Mesenchymal stem cell (in vitro differentiated cells and primary cell): ENCODE measurements around the gene KCNH2.
A peak's percentile ranks its signal among the peaks of the same experiment; 100 is the strongest.

Source experiments
- DNase-seq: peaks from one replicate; pipeline ENCODE4 v3.0.0-alpha.2; 2013
- H2AFZ ChIP-seq: one replicate; pipeline ENCODE4 v1.6.1; 2013; ENCODE audit warnings: low read depth, mild to moderate bottlenecking, control low read depth, inconsistent platforms, low read length, moderate library complexity
- H2AK5ac ChIP-seq: 2 replicates; pipeline ENCODE4 v1.6.1; 2013; ENCODE audit warnings: low read length, moderate library complexity, mild to moderate bottlenecking, inconsistent platforms; ENCODE audit not compliant: severe bottlenecking
- H2BK120ac ChIP-seq: one replicate; pipeline ENCODE4 v1.6.1; 2013; ENCODE audit warnings: low read depth, mild to moderate bottlenecking, inconsistent platforms, low read length, moderate library complexity
- H2BK12ac ChIP-seq, 2 experiments: one replicate each; pipeline ENCODE4 v1.6.1; 2013; ENCODE audit warnings: inconsistent platforms in 2 of 2, low read length in 2 of 2, mild to moderate bottlenecking in 2 of 2, moderate library complexity in 2 of 2, control low read depth in 1 of 2
- H2BK15ac ChIP-seq: one replicate; pipeline ENCODE4 v1.6.1; 2013; ENCODE audit warnings: mild to moderate bottlenecking, low read depth, inconsistent platforms; ENCODE audit not compliant: poor library complexity, severe bottlenecking
- H2BK5ac ChIP-seq: 2 replicates; pipeline ENCODE4 v1.6.1; 2013; ENCODE audit warnings: low read depth, mild to moderate bottlenecking, low read length, control low read depth, inconsistent platforms; ENCODE audit not compliant: poor library complexity, severe bottlenecking
- H3K14ac ChIP-seq, 2 experiments: one replicate each; pipeline ENCODE4 v1.6.1; 2013; ENCODE audit warnings: inconsistent platforms in 2 of 2, low read length in 2 of 2, control low read depth in 1 of 2, mild to moderate bottlenecking in 1 of 2, moderate library complexity in 1 of 2
- H3K18ac ChIP-seq, 2 experiments: one replicate each; pipeline ENCODE4 v1.6.1; 2013; ENCODE audit warnings: inconsistent platforms in 2 of 2, low read length in 2 of 2, control low read depth in 1 of 2, low read depth in 1 of 2, mild to moderate bottlenecking in 1 of 2
- H3K23ac ChIP-seq, 2 experiments: one replicate each; pipeline ENCODE4 v1.6.1; 2013; ENCODE audit warnings: inconsistent platforms in 2 of 2, low read length in 2 of 2, mild to moderate bottlenecking in 2 of 2, moderate library complexity in 2 of 2, control low read depth in 1 of 2
- H3K27ac ChIP-seq: 2 replicates; pipeline ENCODE4 v1.5.1; 2013; ENCODE audit warnings: mild to moderate bottlenecking, moderate library complexity, low read length, control low read depth, inconsistent platforms; ENCODE audit not compliant: poor library complexity, severe bottlenecking
- H3K27me3 ChIP-seq, 2 experiments: 2 replicates each; pipeline versions ENCODE4 v1.6.1 to v1.7.0; 2013; ENCODE audit warnings: low read length in 2 of 2, mild to moderate bottlenecking in 2 of 2, moderate library complexity in 2 of 2, control low read depth in 1 of 2, inconsistent platforms in 1 of 2; ENCODE audit not compliant: control insufficient read depth in 1 of 2, insufficient read depth in 1 of 2
- H3K36me3 ChIP-seq, 2 experiments: 2 replicates each; pipeline versions ENCODE4 v1.6.1 to v1.7.0; 2013; ENCODE audit warnings: low read length in 2 of 2, control low read depth in 1 of 2, inconsistent platforms in 1 of 2, low read depth in 1 of 2, mild to moderate bottlenecking in 1 of 2; ENCODE audit not compliant: insufficient read depth in 2 of 2, control insufficient read depth in 1 of 2
- H3K4ac ChIP-seq, 2 experiments: one replicate each; pipeline ENCODE4 v1.6.1; 2013; ENCODE audit warnings: inconsistent platforms in 2 of 2, low read length in 2 of 2, mild to moderate bottlenecking in 2 of 2, moderate library complexity in 2 of 2, control low read depth in 1 of 2, low read depth in 1 of 2
- H3K4me1 ChIP-seq: 2 replicates; pipeline ENCODE4 v1.6.1; 2013; ENCODE audit warnings: low read depth, low read length, control low read depth; ENCODE audit not compliant: control insufficient read depth, insufficient read depth
- H3K4me2 ChIP-seq: 2 replicates; pipeline ENCODE4 v1.6.1; 2013; ENCODE audit warnings: low read length, mild to moderate bottlenecking, inconsistent platforms; ENCODE audit not compliant: poor library complexity, severe bottlenecking
- H3K4me3 ChIP-seq, 2 experiments: 2 replicates each; pipeline versions ENCODE4 v1.5.1 to v1.7.0; 2013; ENCODE audit warnings: low read length in 2 of 2, mild to moderate bottlenecking in 2 of 2, control low read depth in 1 of 2, low read depth in 1 of 2; ENCODE audit not compliant: insufficient read depth in 1 of 2
- H3K79me1 ChIP-seq: replicated peaks from 2 replicates; pipeline ENCODE4 v1.6.1; 2013; ENCODE audit warnings: mild to moderate bottlenecking, control low read depth, low read length, inconsistent platforms; ENCODE audit not compliant: poor library complexity, severe bottlenecking
- H3K9ac ChIP-seq: 2 replicates; pipeline ENCODE4 v1.7.0; 2013; ENCODE audit warnings: mild to moderate bottlenecking, low read length, moderate library complexity
- H3K9me3 ChIP-seq: 2 replicates; pipeline ENCODE4 v1.7.0; 2013; ENCODE audit warnings: mild to moderate bottlenecking, low read length; ENCODE audit not compliant: control insufficient read depth
- H4K8ac ChIP-seq: one replicate; pipeline ENCODE4 v1.6.1; 2013; ENCODE audit warnings: inconsistent platforms, mild to moderate bottlenecking, low read length, moderate library complexity
- H4K91ac ChIP-seq: one replicate; pipeline ENCODE4 v1.6.1; 2013; ENCODE audit warnings: mild to moderate bottlenecking, low read length, inconsistent platforms
- WGBS: methylation state at CpG from one replicate; pipeline ENCODE4 v1.1.7; 2013; ENCODE audit warnings: mixed read lengths; 5-methylcytosine and 5-hydroxymethylcytosine counted together

Gene KCNH2

GRCh38 chr7:150909200-150909995 is 68.7 kb downstream of the KCNH2 start:
- H3K27ac ChIP-seq: no peak overlapping the region
- peak; percentile 16 for DNase-seq
- H3K4me3 ChIP-seq: no peak overlapping the region
- no peaks in the 10 kb centered on the region for H3K9me3 ChIP-seq
- no peak overlapping the region for H2AFZ ChIP-seq
- H4K8ac ChIP-seq: no peak overlapping the region
- H2BK12ac ChIP-seq: no peak overlapping the region
- no peak overlapping the region for H3K18ac ChIP-seq
- no peak overlapping the region for H2BK15ac ChIP-seq
- peak overlapping the region in 1 of 2 experiments; percentile 41 for H3K14ac ChIP-seq
- no peak overlapping the region for H3K4me2 ChIP-seq
- no peak overlapping the region for H3K9ac ChIP-seq
- H3K79me1 ChIP-seq: no peaks in the 10 kb centered on the region
- no peak overlapping the region for H3K23ac ChIP-seq
- H2AK5ac ChIP-seq: no peak overlapping the region
- peaks cover 1% of the 10 kb centered on the region for H3K4me1 ChIP-seq
- peaks cover 20 to 63% of the 10 kb centered on the region in 2 experiments for H3K27me3 ChIP-seq
- H4K91ac ChIP-seq: no peak overlapping the region
- H3K4ac ChIP-seq: no peak overlapping the region
- no peaks in the 10 kb centered on the region for H3K36me3 ChIP-seq
- 41% methylated on average over 5 of the region's 8 CpGs for WGBS
- no peak overlapping the region for H2BK5ac ChIP-seq
- H2BK120ac ChIP-seq: no peak overlapping the region

GRCh38 chr7:150908173-150908572 is 69.9 kb downstream of the KCNH2 start:
- Histone ChIP-seq H3K14ac (no peak overlapping the region), H3K4ac (no peak overlapping the region), H3K4me1 (peaks cover 1% of the 10 kb centered on the region), H3K79me1 (no peaks in the 10 kb centered on the region), H2AK5ac (no peak overlapping the region), H2BK120ac (no peak overlapping the region), H2BK12ac (no peak overlapping the region), H3K27me3 (peaks cover 11 to 54% of the 10 kb centered on the region in 2 experiments), H2BK15ac (no peak overlapping the region), H3K36me3 (no peaks in the 10 kb centered on the region), H3K4me2 (no peak overlapping the region), H2BK5ac (no peak overlapping the region), H3K4me3 (no peak overlapping the region), H4K91ac (no peak overlapping the region), H3K23ac (no peak overlapping the region), H3K18ac (no peak overlapping the region), H2AFZ (no peak overlapping the region), H3K9ac (no peak overlapping the region), H4K8ac (no peak overlapping the region), H3K27ac (no peak overlapping the region), H3K9me3 (no peaks in the 10 kb centered on the region)
- WGBS: 93% methylated on average over 1 of the region's 2 CpGs
- no peak for DNase-seq

- Histone ChIP-seq H3K27me3 (peaks cover 31 to 65% of the 10 kb centered on the region in 2 experiments), H3K23ac (no peak overlapping the region), H3K36me3 (no peaks in the 10 kb centered on the region), H2AFZ (no peak overlapping the region), H3K4me1 (no peaks in the 10 kb centered on the region), H3K14ac (no peak overlapping the region), H3K9ac (no peak overlapping the region), H2BK12ac (no peak overlapping the region), H4K91ac (peak overlapping the region; percentile 56), H2AK5ac (no peak overlapping the region), H3K27ac (no peak overlapping the region), H2BK15ac (no peak overlapping the region), H3K9me3 (no peaks in the 10 kb centered on the region), H3K4me2 (no peak overlapping the region), H2BK120ac (no peak overlapping the region), H3K79me1 (no peaks in the 10 kb centered on the region), H3K4ac (no peak overlapping the region), H2BK5ac (no peak overlapping the region), H3K18ac (no peak overlapping the region), H4K8ac (no peak overlapping the region), H3K4me3 (no peak overlapping the region)
- DNase-seq: no peak
- 91% methylated on average over 2 of the region's 6 CpGs for WGBS
These were observed 73.9 kb downstream of the KCNH2 start for GRCh38 chr7:150904011-150904909.

- Histone ChIP-seq H3K4me3 (no peak overlapping the region), H3K27me3 (peaks cover 31 to 68% of the 10 kb centered on the region in 2 experiments), H3K9me3 (no peaks in the 10 kb centered on the region), H3K4me2 (no peak overlapping the region), H2AFZ (no peak overlapping the region), H2BK12ac (no peak overlapping the region), H4K8ac (no peak overlapping the region), H3K9ac (no peak overlapping the region), H3K4ac (no peak overlapping the region), H2BK5ac (no peak overlapping the region), H3K14ac (no peak overlapping the region), H3K27ac (no peak overlapping the region), H4K91ac (no peak overlapping the region), H3K23ac (no peak overlapping the region), H3K4me1 (peaks cover 2% of the 10 kb centered on the region), H3K18ac (no peak overlapping the region), H3K36me3 (no peaks in the 10 kb centered on the region), H2AK5ac (no peak overlapping the region), H2BK15ac (no peak overlapping the region), H2BK120ac (no peak overlapping the region), H3K79me1 (no peaks in the 10 kb centered on the region)
- no peak for DNase-seq
- WGBS: 86% methylated on average over 9 of the region's 12 CpGs
These were observed 74.5 kb downstream of the KCNH2 start for GRCh38 chr7:150903606-150904005.
